Measurements from ENCODE around the gene CLCN6.

- TF ChIP-seq CTCF (conservative IDR thresholded peaks at IDR 0.05 in 1 of 2, IDR thresholded peaks at IDR 0.05 in 1 of 2; ENCODE audit: extremely low read depth in 1 of 2, insufficient read depth in 1 of 2, low read depth in 1 of 2, low read length in 2 of 2) (no peak), EZH2 (IDR thresholded peaks at IDR 0.05; ENCODE audit: borderline replicate concordance, low read length) (no peak)
These were observed 72.3 kb downstream of the CLCN6 start for GRCh38 chr1:11878081-11878890.
